ENCODE measurements around the gene QDPR.

- TF ChIP-seq CTCF (IDR thresholded peaks at IDR 0.05 in 2 of 3, conservative IDR thresholded peaks at IDR 0.05 in 1 of 3; ENCODE audit: insufficient read depth in 2 of 3, low read depth in 1 of 3, low read length in 3 of 3) = peak; percentile 43 to 72 (median 53); a peak in 5 of 6 replicates
- TF ChIP-seq POLR2AphosphoS5 (IDR thresholded peaks at IDR 0.05; ENCODE audit: control insufficient read depth, insufficient read depth, low read depth, low read length) = no peak
- no peak for TF ChIP-seq TCF7L2 (IDR thresholded peaks at IDR 0.05; ENCODE audit: low read depth, low read length)
- 0 out of 2 replicates have a peak, but pooled peaks have one; percentile 41 for TF ChIP-seq HCFC1 (IDR thresholded peaks at IDR 0.05; ENCODE audit: low read depth, low read length)
Observed at GRCh38 chr4:17511950-17512795, at the start of gene QDPR.

Data from K562 (cell line).